Activated naive CD8-positive, alpha-beta T cell treated with anti-CD3 and anti-CD28 coated beads, Interleukin-2, amount 50 U/mL, for 24 hours (primary cell): ENCODE data around the gene SYNGR3.
"Not testable (repeated sequence)": the region's sequence is repeated elsewhere in the genome, so short reads cannot be mapped to it uniquely, and the experiment has no call there.

Experiments used
- ATAC-seq: fragments of 150-1000 bp; cut with Tn5 transposase; one replicate; pipeline ENCODE4 v1.10.0; 2021
- DNase-seq: peaks from one replicate; pipeline ENCODE4 v3.0.0; 2021
- H3K27ac Mint-ChIP-seq: one replicate; pipeline ENCODE4 v1.8.0; 2021; ENCODE audit warnings: mild to moderate bottlenecking, mixed read lengths
- H3K27me3 Mint-ChIP-seq: one replicate; pipeline ENCODE4 v1.8.0; 2021; ENCODE audit warnings: mixed read lengths
- H3K36me3 Mint-ChIP-seq: one replicate; pipeline ENCODE4 v1.8.0; 2021; ENCODE audit warnings: low read depth, mixed read lengths
- H3K4me1 Mint-ChIP-seq: one replicate; pipeline ENCODE4 v1.8.0; 2021; ENCODE audit warnings: mixed read lengths
- H3K4me3 Mint-ChIP-seq: one replicate; pipeline ENCODE4 v1.8.0; 2021; ENCODE audit warnings: mild to moderate bottlenecking, moderate library complexity, mixed read lengths
- H3K9me3 Mint-ChIP-seq: one replicate; pipeline ENCODE4 v1.8.0; 2021; ENCODE audit warnings: mixed read lengths

The SYNGR3 gene

GRCh38 chr16:1950559-1950958 lies 39.2 kb upstream of the SYNGR3 start:
- no peak overlapping the region for H3K27ac Mint-ChIP-seq
- no peaks in the 10 kb centered on the region for H3K9me3 Mint-ChIP-seq
- no peaks in the 10 kb centered on the region for H3K27me3 Mint-ChIP-seq
- H3K36me3 Mint-ChIP-seq: no peaks in the 10 kb centered on the region
- no peak overlapping the region for H3K4me3 Mint-ChIP-seq
- DNase-seq (no peak), ATAC-seq (no peak)
- H3K4me1 Mint-ChIP-seq: peaks cover 3% of the 10 kb centered on the region

GRCh38 chr16:1953734-1954133 lies 36.0 kb upstream of the SYNGR3 start:
- ATAC-seq: no peak
- no peaks in the 10 kb centered on the region for H3K9me3 Mint-ChIP-seq
- H3K27ac Mint-ChIP-seq: no peak overlapping the region
- no peak overlapping the region for H3K4me3 Mint-ChIP-seq
- H3K36me3 Mint-ChIP-seq: no peaks in the 10 kb centered on the region
- peaks cover 3% of the 10 kb centered on the region for H3K4me1 Mint-ChIP-seq
- H3K27me3 Mint-ChIP-seq: no peaks in the 10 kb centered on the region
- no peak for DNase-seq

DNA sequence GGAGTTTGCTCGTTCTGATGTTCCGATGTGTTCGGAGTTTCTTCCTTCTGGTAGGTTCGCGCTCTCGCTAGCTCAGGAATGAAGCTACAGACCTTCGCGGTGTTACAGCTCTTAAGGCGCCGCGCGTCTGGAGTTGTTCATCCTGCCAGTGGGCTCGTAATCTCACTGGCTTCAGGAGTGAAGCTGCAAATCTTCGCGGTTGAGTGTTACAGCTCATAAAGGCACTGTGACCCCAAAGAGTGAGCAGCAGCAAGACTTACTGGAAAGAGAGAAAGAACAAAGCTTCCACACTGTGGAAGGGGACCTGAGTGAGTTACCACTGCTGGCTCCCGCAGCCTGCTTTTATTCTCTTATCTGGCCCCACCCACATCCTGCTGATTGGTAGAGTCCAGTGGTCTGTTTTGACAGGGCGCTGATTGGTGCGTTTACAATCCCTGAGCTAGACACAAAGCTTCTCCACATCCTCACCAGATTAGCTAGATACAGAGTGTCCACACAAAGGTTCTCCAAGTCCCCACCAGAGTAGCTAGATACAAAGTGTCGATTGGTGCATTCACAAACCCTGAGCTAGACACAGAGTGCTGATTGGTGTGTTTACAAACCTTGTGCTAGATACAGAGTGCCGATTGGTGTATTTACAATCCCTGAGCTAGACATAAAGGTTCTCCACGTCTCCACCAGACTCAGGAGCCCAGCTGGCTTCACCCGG lies 32.2 kb upstream of the SYNGR3 start:
- ATAC-seq, H3K27me3 Mint-ChIP-seq, H3K9me3 Mint-ChIP-seq, H3K4me3 Mint-ChIP-seq, H3K27ac Mint-ChIP-seq: not testable (repeated sequence)
- peak; percentile 1 for DNase-seq
- H3K4me1 Mint-ChIP-seq: peaks cover 28% of the 10 kb centered on the region
- peaks cover 25% of the 10 kb centered on the region for H3K36me3 Mint-ChIP-seq

GRCh38 chr16:1958143-1958491 lies 31.7 kb upstream of the SYNGR3 start:
- not testable (repeated sequence) for H3K27ac Mint-ChIP-seq, ATAC-seq, H3K9me3 Mint-ChIP-seq, H3K27me3 Mint-ChIP-seq, H3K4me3 Mint-ChIP-seq, DNase-seq
- Mint-ChIP-seq H3K4me1 (peaks cover 29% of the 10 kb centered on the region), H3K36me3 (peaks cover 31% of the 10 kb centered on the region)

- Mint-ChIP-seq H3K36me3 (peaks cover 37% of the 10 kb centered on the region), H3K4me3 (peak overlapping the region; percentile 100), H3K9me3 (no peaks in the 10 kb centered on the region), H3K4me1 (peaks cover 33% of the 10 kb centered on the region), H3K27ac (peak overlapping the region; percentile 100), H3K27me3 (no peaks in the 10 kb centered on the region)
- DNase-seq: no peak
- no peak for ATAC-seq
These were observed 31.0 kb upstream of the SYNGR3 start for GRCh38 chr16:1958715-1959268.

- Mint-ChIP-seq H3K4me1 (peaks cover 36% of the 10 kb centered on the region), H3K9me3 (no peaks in the 10 kb centered on the region), H3K27ac (peak within 1 kb of the TSS; percentile 100), H3K36me3 (peaks cover 43% of the 10 kb centered on the region), H3K4me3 (peak within 1 kb of the TSS; percentile 100), H3K27me3 (no peaks in the 10 kb centered on the region)
- ATAC-seq (peak; percentile 72), DNase-seq (peak; percentile 97)
These were observed 30.3 kb upstream of the SYNGR3 start, which contains the start of gene NDUFB10 for GRCh38 chr16:1959269-1960039. NDUFB10 (plus strand) TSS chr16:1959538; CDS start chr16:1959625, 87 bp downstream.

GRCh38 chr16:1960665-1961630 lies 28.8 kb upstream of the SYNGR3 start:
- peak overlapping the region; percentile 100 for H3K27ac Mint-ChIP-seq
- no peaks in the 10 kb centered on the region for H3K27me3 Mint-ChIP-seq
- peak; percentile 64 for DNase-seq
- peaks cover 45% of the 10 kb centered on the region for H3K4me1 Mint-ChIP-seq
- peak overlapping the region; percentile 100 for H3K4me3 Mint-ChIP-seq
- H3K9me3 Mint-ChIP-seq: no peaks in the 10 kb centered on the region
- peaks cover 52% of the 10 kb centered on the region for H3K36me3 Mint-ChIP-seq
- peak; percentile 31 for ATAC-seq

DNA sequence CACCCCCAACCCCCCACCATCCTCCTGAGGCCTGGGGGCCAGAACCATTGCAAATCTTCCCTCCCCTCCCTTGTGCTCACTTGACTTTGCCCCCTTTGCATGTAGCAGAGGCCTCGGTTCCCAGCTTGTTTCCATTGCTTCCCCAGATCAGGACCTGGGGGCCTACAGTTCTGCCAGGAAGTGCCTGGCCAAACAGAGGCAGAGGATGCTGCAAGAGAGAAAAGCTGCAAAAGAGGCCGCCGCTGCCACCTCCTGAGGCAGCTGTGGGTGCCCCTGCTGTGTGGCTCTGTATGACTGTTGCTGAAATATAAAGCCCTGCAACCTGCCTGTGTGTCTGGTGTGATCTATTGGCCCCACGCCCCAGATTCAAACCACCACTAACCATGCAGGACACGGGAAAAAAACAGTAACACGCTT lies 28.1 kb upstream of the SYNGR3 start:
- ATAC-seq: no peak
- Mint-ChIP-seq H3K27me3 (no peaks in the 10 kb centered on the region), H3K27ac (peak overlapping the region; percentile 100), H3K4me1 (peaks cover 45% of the 10 kb centered on the region), H3K4me3 (peak overlapping the region; percentile 100), H3K36me3 (peaks cover 52% of the 10 kb centered on the region), H3K9me3 (no peaks in the 10 kb centered on the region)
- DNase-seq: peak; percentile 38

DNA sequence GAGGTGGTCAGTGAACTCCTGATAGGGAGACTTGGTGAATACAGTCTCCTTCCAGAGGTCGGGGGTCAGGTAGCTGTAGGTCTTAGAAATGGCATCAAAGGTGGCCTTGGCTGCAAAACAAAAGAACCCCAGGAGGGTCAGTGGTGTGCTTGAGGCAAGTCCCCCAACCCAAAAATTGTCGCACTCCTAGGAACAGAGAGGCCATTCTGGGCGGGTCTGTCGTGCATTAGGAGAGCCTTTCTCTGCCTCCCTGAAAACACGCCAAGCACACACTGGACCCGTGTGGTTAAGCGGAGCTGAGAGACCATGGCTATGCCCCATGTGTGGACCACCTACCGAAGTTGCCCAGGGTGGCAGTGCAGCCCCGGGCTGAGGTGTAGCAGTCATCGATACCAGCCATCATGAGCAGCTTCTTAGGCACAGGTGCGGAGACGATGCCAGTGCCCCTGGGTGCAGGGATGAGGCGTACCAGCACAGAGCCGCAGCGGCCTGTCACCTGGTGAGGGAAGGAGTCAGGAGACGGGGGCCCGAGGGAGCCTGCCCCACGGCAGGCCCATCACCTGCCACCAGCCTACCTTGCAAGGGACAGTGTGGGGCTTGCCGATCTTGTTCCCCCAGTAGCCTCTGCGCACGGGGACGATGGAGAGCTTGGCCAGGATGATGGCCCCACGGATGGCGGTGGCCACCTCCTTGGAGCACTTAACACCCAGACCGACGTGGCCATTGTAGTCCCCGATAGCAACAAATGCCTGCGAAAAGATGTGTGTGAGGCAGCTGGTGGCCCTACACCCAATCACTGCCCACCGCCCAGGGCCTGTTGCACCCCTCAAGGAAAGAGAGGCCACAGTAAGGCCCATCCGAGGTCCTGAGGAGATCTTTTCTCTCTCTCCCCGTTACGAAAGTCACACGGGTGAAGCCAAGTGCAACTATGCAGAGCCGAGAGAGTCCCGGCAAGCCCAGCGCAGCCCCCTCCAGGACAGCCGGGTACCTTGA lies 27.3 kb upstream of the SYNGR3 start:
- DNase-seq: peak; percentile 14
- not testable (repeated sequence) for H3K9me3 Mint-ChIP-seq, ATAC-seq, H3K27me3 Mint-ChIP-seq
- Mint-ChIP-seq H3K4me3 (peak overlapping the region; percentile 100), H3K27ac (peak overlapping the region; percentile 100), H3K36me3 (peaks cover 52% of the 10 kb centered on the region), H3K4me1 (peaks cover 45% of the 10 kb centered on the region)

DNA sequence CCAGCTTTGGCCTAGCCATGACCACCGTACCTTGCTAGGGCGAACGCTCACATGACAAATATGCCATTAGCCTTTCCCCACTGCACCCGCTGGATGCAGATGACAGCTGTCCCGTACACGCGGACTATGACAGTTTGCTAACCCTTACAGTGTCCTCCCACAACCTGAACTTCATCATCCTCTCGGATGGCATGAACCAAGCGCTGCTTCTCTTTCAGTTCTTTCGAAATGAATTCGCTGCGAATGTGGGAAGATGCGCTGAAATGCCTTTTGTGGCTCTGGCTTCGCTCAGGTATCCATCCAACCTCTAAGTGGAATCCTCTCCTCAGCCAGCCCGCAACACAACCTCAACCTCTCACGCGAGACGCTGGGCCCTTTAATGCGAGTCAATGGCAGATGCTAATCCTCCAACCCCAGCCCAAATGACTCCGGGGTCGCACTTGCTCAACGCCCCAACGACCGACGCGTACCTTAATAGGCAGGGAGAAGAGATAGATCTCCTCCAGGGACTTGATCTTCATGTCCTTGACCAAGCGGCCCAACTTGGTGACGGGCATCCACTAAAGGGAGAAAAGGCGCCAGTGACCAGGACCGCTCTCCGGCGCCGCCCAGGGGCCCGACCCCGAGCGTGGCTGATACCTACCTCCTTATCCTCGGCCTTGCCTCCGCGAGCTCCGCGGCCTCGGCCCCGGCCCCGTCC lies 25.8 kb upstream of the SYNGR3 start:
- peaks cover 52% of the 10 kb centered on the region for H3K36me3 Mint-ChIP-seq
- H3K9me3 Mint-ChIP-seq: no peaks in the 10 kb centered on the region
- peak overlapping the region; percentile 100 for H3K4me3 Mint-ChIP-seq
- H3K4me1 Mint-ChIP-seq: peaks cover 45% of the 10 kb centered on the region
- ATAC-seq (no peak), DNase-seq (no peak)
- no peaks in the 10 kb centered on the region for H3K27me3 Mint-ChIP-seq
- peak overlapping the region; percentile 100 for H3K27ac Mint-ChIP-seq

DNA sequence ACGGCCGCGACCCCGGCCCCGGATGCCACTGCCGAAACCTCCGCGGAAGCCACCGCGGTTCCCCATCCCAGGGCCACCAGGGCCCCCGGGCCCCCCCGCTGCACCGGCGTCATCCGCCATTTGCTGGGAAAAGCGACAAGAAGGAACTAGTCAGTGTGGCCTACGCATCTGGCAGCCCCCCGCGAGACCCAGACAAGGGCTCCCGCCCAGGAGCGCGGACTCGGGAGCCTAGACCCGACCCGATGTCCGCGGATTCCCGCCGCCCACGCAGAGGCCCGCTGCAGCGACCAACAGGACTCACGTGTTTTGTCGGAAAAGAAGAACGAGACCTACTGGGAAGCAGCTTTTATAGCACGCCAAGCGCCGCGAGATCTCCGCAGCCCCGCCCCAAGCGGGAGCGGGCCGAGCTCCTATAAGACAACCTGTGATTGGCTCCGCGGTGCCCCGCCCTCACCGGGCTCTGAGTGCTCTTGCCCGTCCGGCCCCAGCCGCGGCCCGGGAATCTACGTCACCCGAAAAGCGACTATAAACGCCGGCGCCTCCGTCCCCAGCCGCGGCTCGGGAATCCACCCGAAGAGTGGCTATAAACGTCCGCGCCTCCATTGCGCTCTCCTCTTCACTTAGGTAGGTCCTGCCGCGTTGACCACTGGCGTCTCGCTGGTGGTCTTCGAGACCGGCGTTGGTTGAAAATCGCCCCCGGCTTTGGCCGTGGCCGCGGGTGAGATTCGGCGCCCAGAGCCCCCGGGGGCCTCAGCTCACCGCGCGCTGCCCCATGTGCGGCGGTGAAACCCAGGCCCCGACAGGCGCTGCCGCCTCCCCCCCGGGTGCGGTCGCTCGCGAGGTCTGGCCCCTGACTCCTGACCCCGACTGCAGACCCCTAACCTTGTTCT lies 25.0 kb upstream of the SYNGR3 start, which contains the start of gene RPS2:
TSS of gene RPS2 (minus strand) at position 321 of the 890 bp plus-strand sequence. CDS start at position 120, 201 bp downstream.
- Mint-ChIP-seq H3K27me3 (no peaks in the 10 kb centered on the region), H3K36me3 (peaks cover 52% of the 10 kb centered on the region), H3K4me1 (peaks cover 42% of the 10 kb centered on the region), H3K27ac (peak within 1 kb of the TSS; percentile 100), H3K4me3 (peak within 1 kb of the TSS; percentile 100), H3K9me3 (no peaks in the 10 kb centered on the region)
- peak; percentile 78 for ATAC-seq
- peak; percentile 99 for DNase-seq
